ENCODE data around the gene GRAP2.

GRAP2 gene

DNA sequence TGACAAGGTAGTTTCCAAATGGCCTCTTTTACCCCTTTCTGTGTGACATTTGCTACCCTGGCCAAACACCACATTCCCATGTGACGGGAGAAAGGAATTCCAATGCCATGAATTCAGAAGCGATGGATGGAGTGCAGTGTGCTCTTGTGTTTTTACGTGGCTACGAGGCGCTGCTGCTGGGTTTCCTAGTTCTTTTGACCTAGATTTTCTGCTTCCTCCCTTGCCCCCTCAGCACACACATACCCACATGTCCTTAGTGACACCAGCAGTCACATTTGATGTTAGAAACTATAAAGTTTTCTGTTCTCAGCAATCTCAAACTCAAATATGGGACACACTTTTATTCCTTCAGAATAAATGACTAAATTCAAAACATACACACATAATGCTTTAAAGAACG, 51.5 kb downstream of the GRAP2 start:
- H3K36me3 ChIP-seq (ENCODE audit: insufficient read depth, low read length), result peaks cover 72% of the 10 kb centered on the region
- no peaks in the 10 kb centered on the region for H3K9me2 ChIP-seq (replicated peaks; ENCODE audit: low read depth, low read length)
- peaks cover 71% of the 10 kb centered on the region for H3K79me2 ChIP-seq (ENCODE audit: insufficient read depth, low read length)
- no peaks in the 10 kb centered on the region for H4K20me1 ChIP-seq (ENCODE audit: insufficient read depth, low read length, poor library complexity, severe bottlenecking)
- H3K4me2 ChIP-seq (ENCODE audit: low read depth, low read length, poor library complexity, severe bottlenecking), result peak overlapping the region; percentile 64
- H3F3A ChIP-seq (ENCODE audit: low read depth), result peaks cover 28% of the 10 kb centered on the region
- H3K27me3 ChIP-seq (ENCODE audit: insufficient read depth, low read length, poor library complexity, severe bottlenecking), result no peaks in the 10 kb centered on the region
- H3K4me1 ChIP-seq (ENCODE audit: insufficient read depth, low read length, poor library complexity, severe bottlenecking), result peaks cover 98% of the 10 kb centered on the region
- peak overlapping the region; percentile 27 for H3K4me3 ChIP-seq (ENCODE audit: low read length, poor library complexity, severe bottlenecking)
- no peak overlapping the region for H2AFZ ChIP-seq (ENCODE audit: low read length)
- H3K9me3 ChIP-seq (ENCODE audit: insufficient read depth, low read depth, low read length), result no peaks in the 10 kb centered on the region
- no peak for TF ChIP-seq EZH2phosphoT487 (IDR thresholded peaks at IDR 0.05; ENCODE audit: borderline replicate concordance)
- TF ChIP-seq, protein P1, sequence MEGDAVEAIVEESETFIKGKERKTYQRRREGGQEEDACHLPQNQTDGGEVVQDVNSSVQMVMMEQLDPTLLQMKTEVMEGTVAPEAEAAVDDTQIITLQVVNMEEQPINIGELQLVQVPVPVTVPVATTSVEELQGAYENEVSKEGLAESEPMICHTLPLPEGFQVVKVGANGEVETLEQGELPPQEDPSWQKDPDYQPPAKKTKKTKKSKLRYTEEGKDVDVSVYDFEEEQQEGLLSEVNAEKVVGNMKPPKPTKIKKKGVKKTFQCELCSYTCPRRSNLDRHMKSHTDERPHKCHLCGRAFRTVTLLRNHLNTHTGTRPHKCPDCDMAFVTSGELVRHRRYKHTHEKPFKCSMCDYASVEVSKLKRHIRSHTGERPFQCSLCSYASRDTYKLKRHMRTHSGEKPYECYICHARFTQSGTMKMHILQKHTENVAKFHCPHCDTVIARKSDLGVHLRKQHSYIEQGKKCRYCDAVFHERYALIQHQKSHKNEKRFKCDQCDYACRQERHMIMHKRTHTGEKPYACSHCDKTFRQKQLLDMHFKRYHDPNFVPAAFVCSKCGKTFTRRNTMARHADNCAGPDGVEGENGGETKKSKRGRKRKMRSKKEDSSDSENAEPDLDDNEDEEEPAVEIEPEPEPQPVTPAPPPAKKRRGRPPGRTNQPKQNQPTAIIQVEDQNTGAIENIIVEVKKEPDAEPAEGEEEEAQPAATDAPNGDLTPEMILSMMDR (conservative IDR thresholded peaks at IDR 0.05; ENCODE audit: low read length), result no peak
- peak overlapping the region; percentile 71 for H3K9ac ChIP-seq (ENCODE audit: low read depth, low read length, poor library complexity, severe bottlenecking)

DNA sequence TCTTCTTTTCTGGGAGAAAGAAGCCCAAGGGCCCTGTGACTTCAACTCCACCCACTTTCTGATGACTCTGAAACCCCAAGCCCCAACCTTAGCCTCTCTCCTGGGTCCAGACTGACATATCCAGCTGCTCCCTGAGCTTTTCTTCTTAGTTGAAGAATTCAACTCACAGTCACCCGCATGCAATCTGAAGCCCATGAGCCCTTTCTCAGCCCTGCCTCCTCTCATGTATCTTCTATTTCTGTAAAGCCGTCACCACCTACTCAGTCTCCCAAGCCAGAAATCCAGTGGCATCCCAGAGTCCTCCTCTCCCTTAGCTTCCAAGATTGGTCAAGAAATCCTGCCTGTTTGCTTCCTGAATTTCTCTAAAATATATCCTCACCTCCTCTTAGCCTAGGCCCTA, 52.2 kb downstream of the GRAP2 start:
- Histone ChIP-seq H3K27me3 (ENCODE audit: insufficient read depth, low read length, poor library complexity, severe bottlenecking) (no peaks in the 10 kb centered on the region), H3K9me2 (replicated peaks; ENCODE audit: low read depth, low read length) (no peaks in the 10 kb centered on the region), H3K9ac (ENCODE audit: low read depth, low read length, poor library complexity, severe bottlenecking) (peak overlapping the region; percentile 71), H3K4me2 (ENCODE audit: low read depth, low read length, poor library complexity, severe bottlenecking) (peak overlapping the region; percentile 64), H3K36me3 (ENCODE audit: insufficient read depth, low read length) (peaks cover 67% of the 10 kb centered on the region), H2AFZ (ENCODE audit: low read length) (no peak overlapping the region), H3F3A (ENCODE audit: low read depth) (peaks cover 34% of the 10 kb centered on the region), H4K20me1 (ENCODE audit: insufficient read depth, low read length, poor library complexity, severe bottlenecking) (no peaks in the 10 kb centered on the region), H3K9me3 (ENCODE audit: insufficient read depth, low read depth, low read length) (no peaks in the 10 kb centered on the region), H3K4me3 (ENCODE audit: low read length, poor library complexity, severe bottlenecking) (peak overlapping the region; percentile 27), H3K4me1 (ENCODE audit: insufficient read depth, low read length, poor library complexity, severe bottlenecking) (peaks cover 98% of the 10 kb centered on the region), H3K79me2 (ENCODE audit: insufficient read depth, low read length) (peaks cover 66% of the 10 kb centered on the region)
- no peak for TF ChIP-seq EZH2phosphoT487 (IDR thresholded peaks at IDR 0.05; ENCODE audit: borderline replicate concordance)
- TF ChIP-seq, protein P1 (conservative IDR thresholded peaks at IDR 0.05; ENCODE audit: low read length), result no peak

DNA sequence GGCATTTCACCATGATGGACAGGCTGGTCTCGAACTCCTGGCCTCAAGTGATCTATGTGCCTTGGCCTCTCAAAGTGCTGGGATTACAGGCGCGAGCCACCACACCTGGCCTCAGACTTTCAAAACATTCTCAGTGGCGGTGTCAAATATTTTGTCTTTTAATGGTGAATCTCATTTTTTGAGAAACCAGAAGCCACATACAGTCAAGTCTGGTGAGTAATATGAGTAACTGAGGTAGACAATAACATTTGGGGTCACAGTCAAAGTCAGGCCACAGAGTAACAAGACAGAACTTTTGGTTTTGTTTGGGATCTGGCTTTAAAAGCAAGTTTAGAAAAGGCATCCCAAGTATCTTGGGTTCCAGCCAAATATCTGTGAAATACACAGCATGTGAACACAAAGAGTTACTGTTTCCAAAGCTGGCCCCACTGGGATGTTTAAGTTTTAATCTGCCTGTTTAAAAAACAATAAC, 53.7 kb downstream of the GRAP2 start:
- Histone ChIP-seq H3K4me1 (ENCODE audit: insufficient read depth, low read length, poor library complexity, severe bottlenecking) (peaks cover 98% of the 10 kb centered on the region), H3K9me3 (ENCODE audit: insufficient read depth, low read depth, low read length) (no peaks in the 10 kb centered on the region), H3K36me3 (ENCODE audit: insufficient read depth, low read length) (peaks cover 67% of the 10 kb centered on the region; the same call in 1 of the 2 replicates), H3K4me3 (ENCODE audit: low read length, poor library complexity, severe bottlenecking) (no peak overlapping the region), H3K9ac (ENCODE audit: low read depth, low read length, poor library complexity, severe bottlenecking) (peak overlapping the region; percentile 71), H4K20me1 (ENCODE audit: insufficient read depth, low read length, poor library complexity, severe bottlenecking) (no peaks in the 10 kb centered on the region), H3K79me2 (ENCODE audit: insufficient read depth, low read length) (peaks cover 66% of the 10 kb centered on the region), H3K9me2 (replicated peaks; ENCODE audit: low read depth, low read length) (no peaks in the 10 kb centered on the region), H2AFZ (ENCODE audit: low read length) (no peak overlapping the region), H3K4me2 (ENCODE audit: low read depth, low read length, poor library complexity, severe bottlenecking) (peak overlapping the region; percentile 4), H3F3A (ENCODE audit: low read depth) (peaks cover 35% of the 10 kb centered on the region), H3K27me3 (ENCODE audit: insufficient read depth, low read length, poor library complexity, severe bottlenecking) (no peaks in the 10 kb centered on the region)
- TF ChIP-seq, protein P1 (conservative IDR thresholded peaks at IDR 0.05; ENCODE audit: low read length), result no peak
- no peak for TF ChIP-seq EZH2phosphoT487 (IDR thresholded peaks at IDR 0.05; ENCODE audit: borderline replicate concordance)

Data from Loucy (cell line).